Lower lobe of right lung (tissue), 2 donors: ENCODE results near the gene CFH. TPM values are rescaled to one million over a fixed set of nuclear protein-coding genes. Genes with fewer than 3 reads are reported as not detected.

Experiments used
- ATAC-seq, 2 donors: fragments of 200-7000 bp; cut with Tn5 transposase; one replicate each; pipeline ENCODE4 v1.9.1; 2020 to 2022; ENCODE audit warnings: mild to moderate bottlenecking in 2 of 2, moderate library complexity in 2 of 2
- DNase-seq: peaks from one replicate; pipeline ENCODE4 v3.0.0-alpha.2; 2020
- H3K27ac ChIP-seq: fragments of 200-600 bp; one replicate; pipeline ENCODE4 v1.8.0; 2022
- H3K27me3 ChIP-seq: fragments of 200-600 bp; one replicate; pipeline ENCODE4 v1.8.0; 2022; ENCODE audit warnings: low read depth
- H3K36me3 ChIP-seq: fragments of 200-600 bp; one replicate; pipeline ENCODE4 v1.8.0; 2022; ENCODE audit warnings: mild to moderate bottlenecking
- H3K4me1 ChIP-seq: fragments of 200-600 bp; one replicate; pipeline ENCODE4 v1.8.0; 2022
- H3K4me3 ChIP-seq: fragments of 200-600 bp; one replicate; pipeline ENCODE4 v1.8.0; 2022; ENCODE audit warnings: mild to moderate bottlenecking
- H3K9me3 ChIP-seq: fragments of 200-600 bp; one replicate; pipeline ENCODE4 v1.8.0; 2022
- intact Hi-C: fragments of 100-400 bp; cut with DNase I; formaldehyde crosslinking; loops from one replicate; pipeline ENCODE4 v1.11.0; 2022
- total RNA-seq: library from RNA; stranded (reverse); fragmentation: NEBNext Ultra II Directional; extraction: Animal tissue kit (Norgen Biotek cat#: 25700); gene quantifications from one replicate; pipeline ENCODE4 v1.2.1, GENCODE V29; 2021
- TF ChIP-seq, protein P1 (sequence below): fragments of 200-600 bp; IDR thresholded peaks from one replicate; pipeline ENCODE4 v1.8.0; 2022; ENCODE audit warnings: antibody characterized with exemption, mild to moderate bottlenecking
- donor health status: DM: no; HTN: yes; CAD: no; lungs with severe emphysema.

Gene CFH
- total RNA-seq, 1 donor from 2014 or later = 69.6 TPM

DNA sequence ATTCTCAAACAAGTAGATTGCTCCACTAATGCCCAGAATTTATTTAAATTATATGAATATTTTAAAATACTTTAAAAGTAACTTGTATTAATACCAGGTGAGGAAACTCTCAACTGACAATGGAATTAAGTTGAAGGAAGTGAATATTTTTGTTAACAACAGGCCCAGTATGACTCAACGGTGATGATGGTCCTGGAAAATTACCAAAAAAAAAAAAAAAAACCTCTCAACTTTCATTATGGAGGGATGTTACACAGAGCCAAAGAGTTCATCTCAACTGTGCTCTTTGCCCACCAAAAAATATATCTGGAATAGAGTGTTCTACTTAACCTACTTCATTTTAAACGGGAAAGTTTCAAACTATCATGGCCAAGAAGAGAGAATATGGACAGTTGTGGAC, 28.3 kb downstream of the CFH start:
- intact Hi-C loops = no loop called here
- no peaks in the 10 kb centered on the region for H3K27me3 ChIP-seq
- no peaks in the 10 kb centered on the region for H3K36me3 ChIP-seq
- H3K4me1 ChIP-seq = no peaks in the 10 kb centered on the region
- H3K4me3 ChIP-seq = no peak overlapping the region
- TF ChIP-seq, protein P1, sequence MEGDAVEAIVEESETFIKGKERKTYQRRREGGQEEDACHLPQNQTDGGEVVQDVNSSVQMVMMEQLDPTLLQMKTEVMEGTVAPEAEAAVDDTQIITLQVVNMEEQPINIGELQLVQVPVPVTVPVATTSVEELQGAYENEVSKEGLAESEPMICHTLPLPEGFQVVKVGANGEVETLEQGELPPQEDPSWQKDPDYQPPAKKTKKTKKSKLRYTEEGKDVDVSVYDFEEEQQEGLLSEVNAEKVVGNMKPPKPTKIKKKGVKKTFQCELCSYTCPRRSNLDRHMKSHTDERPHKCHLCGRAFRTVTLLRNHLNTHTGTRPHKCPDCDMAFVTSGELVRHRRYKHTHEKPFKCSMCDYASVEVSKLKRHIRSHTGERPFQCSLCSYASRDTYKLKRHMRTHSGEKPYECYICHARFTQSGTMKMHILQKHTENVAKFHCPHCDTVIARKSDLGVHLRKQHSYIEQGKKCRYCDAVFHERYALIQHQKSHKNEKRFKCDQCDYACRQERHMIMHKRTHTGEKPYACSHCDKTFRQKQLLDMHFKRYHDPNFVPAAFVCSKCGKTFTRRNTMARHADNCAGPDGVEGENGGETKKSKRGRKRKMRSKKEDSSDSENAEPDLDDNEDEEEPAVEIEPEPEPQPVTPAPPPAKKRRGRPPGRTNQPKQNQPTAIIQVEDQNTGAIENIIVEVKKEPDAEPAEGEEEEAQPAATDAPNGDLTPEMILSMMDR = no peak
- ATAC-seq = no peak
- no peak for DNase-seq
- no peak overlapping the region for H3K27ac ChIP-seq
- H3K9me3 ChIP-seq = no peaks in the 10 kb centered on the region

DNA sequence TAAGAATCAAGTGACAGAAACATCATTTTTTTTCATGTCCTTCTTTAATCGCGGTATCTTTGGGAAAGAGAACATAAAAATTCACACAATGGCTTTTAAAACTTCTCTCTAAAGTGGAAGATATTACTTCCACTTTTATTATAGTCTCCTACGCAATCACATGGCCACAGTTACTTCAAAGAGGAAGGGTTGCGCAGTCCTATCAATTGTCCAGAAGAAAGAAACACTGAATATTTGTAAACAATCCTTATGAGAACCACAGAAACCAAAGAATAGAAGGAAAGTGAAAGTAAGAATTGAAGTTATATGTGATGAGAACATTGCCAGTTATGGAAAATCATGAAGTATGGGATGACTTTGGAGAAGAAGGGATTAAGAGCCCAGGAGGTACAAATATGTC, 32.6 kb downstream of the CFH start:
- intact Hi-C loops = no loop called here

DNA sequence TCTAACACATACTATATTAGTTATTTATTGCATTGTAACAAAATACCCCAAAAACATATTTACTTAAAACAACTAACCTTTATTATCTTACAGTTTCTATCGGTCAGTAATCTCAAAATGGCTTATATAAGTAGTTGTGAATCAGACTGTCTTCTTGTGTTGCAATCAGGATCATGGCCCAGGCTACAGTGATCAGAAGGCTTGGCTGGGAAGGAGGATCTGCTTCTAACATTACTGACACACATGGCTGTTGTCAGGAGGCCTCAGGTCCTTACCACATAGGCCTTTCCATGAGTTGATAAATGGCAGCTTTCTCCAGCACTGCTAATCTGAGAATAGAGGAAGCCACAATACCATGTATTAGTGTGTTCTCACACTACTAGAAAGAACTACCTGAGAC, 33.7 kb downstream of the CFH start:
- peaks cover 2% of the 10 kb centered on the region for H3K36me3 ChIP-seq
- no peak overlapping the region for H3K27ac ChIP-seq
- no peaks in the 10 kb centered on the region for H3K9me3 ChIP-seq
- ATAC-seq (no peak), DNase-seq (no peak)
- TF ChIP-seq, protein P1 = no peak
- no peak overlapping the region for H3K4me3 ChIP-seq
- no peaks in the 10 kb centered on the region for H3K27me3 ChIP-seq
- H3K4me1 ChIP-seq = no peaks in the 10 kb centered on the region
- intact Hi-C loops = no loop called here

More for the DNA sequence above, 32.6 kb downstream of the CFH start:
- Histone ChIP-seq H3K4me3 (no peak overlapping the region), H3K9me3 (no peaks in the 10 kb centered on the region), H3K36me3 (no peaks in the 10 kb centered on the region), H3K4me1 (no peaks in the 10 kb centered on the region), H3K27ac (no peak overlapping the region), H3K27me3 (no peaks in the 10 kb centered on the region)
- DNase-seq (no peak), ATAC-seq (no peak)
- TF ChIP-seq, protein P1 = no peak

DNA sequence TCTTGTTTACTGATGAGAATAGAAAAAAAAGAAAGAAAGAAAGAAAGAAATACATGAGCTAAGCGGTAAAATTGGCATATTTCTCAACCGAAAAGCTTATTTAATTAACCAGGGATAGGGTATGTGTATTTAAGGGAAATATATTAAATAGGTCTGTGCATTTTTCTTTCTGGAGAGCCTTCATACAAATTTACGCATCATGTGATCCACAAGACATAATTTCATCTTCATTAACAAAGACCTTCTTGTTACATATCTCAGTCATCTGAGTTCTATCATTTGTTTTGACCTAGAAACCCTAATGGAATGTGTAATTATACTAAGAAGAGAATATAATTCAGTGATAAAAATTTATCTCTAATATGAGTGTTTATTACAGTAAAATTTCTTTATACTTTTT, 37.2 kb downstream of the CFH start:
- Histone ChIP-seq H3K4me3 (no peak overlapping the region), H3K9me3 (no peaks in the 10 kb centered on the region), H3K27ac (no peak overlapping the region), H3K4me1 (no peaks in the 10 kb centered on the region), H3K27me3 (no peaks in the 10 kb centered on the region), H3K36me3 (peaks cover 4% of the 10 kb centered on the region)
- intact Hi-C loops = no loop called here
- ATAC-seq = no peak
- TF ChIP-seq, protein P1 = no peak
- DNase-seq = no peak

DNA sequence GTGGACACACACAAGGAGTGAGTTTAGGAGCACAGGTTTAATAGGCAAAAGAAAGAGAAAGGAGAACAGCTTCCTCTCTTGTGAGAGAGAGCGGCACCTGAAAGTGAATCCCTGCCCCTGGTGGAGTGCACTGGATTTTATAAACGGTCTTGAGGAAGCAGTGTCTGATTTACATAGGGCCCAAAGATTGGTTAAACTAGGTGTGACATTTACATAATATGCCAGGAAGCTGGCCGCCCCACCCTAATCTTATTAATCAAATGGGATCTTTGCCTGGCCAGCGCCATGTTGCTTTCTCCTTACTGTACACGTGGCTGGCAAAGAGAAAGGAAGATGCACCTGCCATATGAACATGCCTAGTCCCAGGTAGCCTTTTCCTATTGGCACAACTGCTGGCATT, 38.7 kb downstream of the CFH start:
- intact Hi-C loops = no loop called here

More for the DNA sequence above, 38.7 kb downstream of the CFH start:
- ATAC-seq (no peak), DNase-seq (no peak)
- peaks cover 4% of the 10 kb centered on the region for H3K36me3 ChIP-seq
- no peaks in the 10 kb centered on the region for H3K4me1 ChIP-seq
- H3K9me3 ChIP-seq = no peaks in the 10 kb centered on the region
- H3K27ac ChIP-seq = no peak overlapping the region
- H3K27me3 ChIP-seq = no peaks in the 10 kb centered on the region
- TF ChIP-seq, protein P1 = no peak
- H3K4me3 ChIP-seq = no peak overlapping the region
